ENCODE data around the gene PPP1R10.

- TF ChIP-seq EZH2phosphoT487 (IDR thresholded peaks at IDR 0.05) (no peak), CTCF (IDR thresholded peaks at IDR 0.05) (no peak)
These were observed 3.6 kb downstream of the PPP1R10 start for GRCh38 chr6:30613251-30614043.
